LoVo (cell line): Measurements from ENCODE around the gene DNAJC27.
"Not testable (repeated sequence)": the region's sequence is repeated elsewhere in the genome, so short reads cannot be mapped to it uniquely, and the experiment has no call there.

ENCODE experiments used
- DNase-seq: peaks from one replicate; pipeline ENCODE4 v3.0.0-alpha.2; 2016; ENCODE audit warnings: low spot score

The DNAJC27 gene

GRCh38 chr2:24971536-24972314 lies at the start of gene DNAJC27:
DNAJC27 (minus strand) TSS chr2:24971955; CDS start chr2:24971904, 51 bp downstream.
- DNase-seq = peak; percentile 96

- DNase-seq = peak; percentile 34
Observed at GRCh38 chr2:25018681-25019080, 46.9 kb upstream of the DNAJC27 start.

- DNase-seq = no peak
Observed at GRCh38 chr2:25014631-25015030, 42.9 kb upstream of the DNAJC27 start.

- not testable (repeated sequence) for DNase-seq
Observed at GRCh38 chr2:25011342-25011741, 39.6 kb upstream of the DNAJC27 start.

GRCh38 chr2:25009954-25010353 lies 38.2 kb upstream of the DNAJC27 start:
- DNase-seq = no peak

GRCh38 chr2:25002066-25002465 lies 30.3 kb upstream of the DNAJC27 start:
- no peak for DNase-seq

- no peak for DNase-seq
Observed at GRCh38 chr2:25001325-25001637, 29.5 kb upstream of the DNAJC27 start.

GRCh38 chr2:25000503-25001324 lies 29.0 kb upstream of the DNAJC27 start:
- DNase-seq = no peak

- DNase-seq = no peak
Observed at GRCh38 chr2:25000036-25000435, 28.3 kb upstream of the DNAJC27 start.

- not testable (repeated sequence) for DNase-seq
Observed at GRCh38 chr2:24999097-24999496, 27.3 kb upstream of the DNAJC27 start.

- DNase-seq = no peak
Observed at GRCh38 chr2:24994146-24994724, 22.5 kb upstream of the DNAJC27 start.

GRCh38 chr2:24993406-24994145 lies 21.8 kb upstream of the DNAJC27 start:
- no peak for DNase-seq

GRCh38 chr2:24986372-24986771 lies 14.6 kb upstream of the DNAJC27 start:
- no peak for DNase-seq

- DNase-seq = no peak
Observed at GRCh38 chr2:24985511-24985910, 13.8 kb upstream of the DNAJC27 start.

- DNase-seq = no peak
Observed at GRCh38 chr2:24984912-24985311, 13.2 kb upstream of the DNAJC27 start.

- DNase-seq = no peak
Observed at GRCh38 chr2:24981411-24982136, 9.8 kb upstream of the DNAJC27 start.

GRCh38 chr2:24978661-24979060 lies 6.9 kb upstream of the DNAJC27 start:
- no peak for DNase-seq

GRCh38 chr2:24977631-24978030 lies 5.9 kb upstream of the DNAJC27 start:
- no peak for DNase-seq

- no peak for DNase-seq
Observed at GRCh38 chr2:24973812-24974211, 2.1 kb upstream of the DNAJC27 start.

GRCh38 chr2:24972315-24972961 lies 683 bp upstream of the DNAJC27 start:
- peak; percentile 26 for DNase-seq

- no peak for DNase-seq
Observed at GRCh38 chr2:24971286-24971535, 544 bp downstream of the DNAJC27 start.
